GM15510 (cell line): ENCODE data around the gene SPATA31D4.
"Not testable (repeated sequence)": the region's sequence is repeated elsewhere in the genome, so short reads cannot be mapped to it uniquely, and the experiment has no call there.

Source experiments
- POLR2A ChIP-seq: IDR thresholded peaks from 3 replicates; pipeline ENCODE4 v1.6.1; 2011; ENCODE audit warnings: borderline replicate concordance; ENCODE audit not compliant: insufficient read length; ENCODE audit errors: extremely low read depth

The SPATA31D4 gene

GRCh38 chr9:81928305-81928704 is at the start of gene SPATA31D4:
SPATA31D4 (plus strand) TSS chr9:81928428; CDS start chr9:81928514, 86 bp downstream.
- TF ChIP-seq POLR2A = not testable (repeated sequence)

- no peak for TF ChIP-seq POLR2A
Observed at GRCh38 chr9:81878530-81878929, 49.7 kb upstream of the SPATA31D4 start.

GRCh38 chr9:81879501-81879916 is 48.7 kb upstream of the SPATA31D4 start:
- TF ChIP-seq POLR2A = no peak

- TF ChIP-seq POLR2A = no peak
Observed at GRCh38 chr9:81885602-81886001, 42.6 kb upstream of the SPATA31D4 start.

- no peak for TF ChIP-seq POLR2A
Observed at GRCh38 chr9:81886665-81887064, 41.6 kb upstream of the SPATA31D4 start.

- no peak for TF ChIP-seq POLR2A
Observed at GRCh38 chr9:81890104-81890503, 38.1 kb upstream of the SPATA31D4 start.

- no peak for TF ChIP-seq POLR2A
Observed at GRCh38 chr9:81892440-81892839, 35.8 kb upstream of the SPATA31D4 start.

GRCh38 chr9:81893929-81894328 is 34.3 kb upstream of the SPATA31D4 start:
- TF ChIP-seq POLR2A = no peak

GRCh38 chr9:81894891-81895290 is 33.3 kb upstream of the SPATA31D4 start:
- TF ChIP-seq POLR2A = no peak

GRCh38 chr9:81896070-81896469 is 32.2 kb upstream of the SPATA31D4 start:
- TF ChIP-seq POLR2A = no peak

GRCh38 chr9:81898851-81899250 is 29.4 kb upstream of the SPATA31D4 start:
- TF ChIP-seq POLR2A = no peak

GRCh38 chr9:81902196-81902595 is 26.0 kb upstream of the SPATA31D4 start:
- no peak for TF ChIP-seq POLR2A

GRCh38 chr9:81902626-81903025 is 25.6 kb upstream of the SPATA31D4 start:
- TF ChIP-seq POLR2A = no peak

- TF ChIP-seq POLR2A = no peak
Observed at GRCh38 chr9:81906671-81907070, 21.6 kb upstream of the SPATA31D4 start.

GRCh38 chr9:81912135-81912534 is 16.1 kb upstream of the SPATA31D4 start:
- no peak for TF ChIP-seq POLR2A

GRCh38 chr9:81915801-81916505 is 12.3 kb upstream of the SPATA31D4 start:
- TF ChIP-seq POLR2A = no peak
